ENCODE data around the gene DNASE1. TPM values are rescaled to one million over a fixed set of nuclear protein-coding genes. Genes with fewer than 3 reads are reported as not detected.

DNASE1 gene
- total RNA-seq, 1 donor from 2014 or later = 23.1 TPM

Other genes starting within 250 kb of the DNASE1 start
- gene ZNF597, start 211.2 kb upstream of the DNASE1 start, total RNA-seq = 2.3 TPM in 2 replicates
- 53.9 and 55.0 TPM in 2 replicates for gene NAA60, start 211.0 kb upstream of the DNASE1 start, total RNA-seq
- gene C16orf90, start 159.2 kb upstream of the DNASE1 start, total RNA-seq = not detected in 2 replicates
- 28.7 and 28.9 TPM in 2 replicates for gene CLUAP1, start 153.7 kb upstream of the DNASE1 start, total RNA-seq
- gene NLRC3, start 77.3 kb upstream of the DNASE1 start, total RNA-seq = not detected in 2 replicates
- gene SLX4, start 43.1 kb upstream of the DNASE1 start, total RNA-seq = 7.1 and 8.4 TPM in 2 replicates
- 76.3 and 81.9 TPM in 2 replicates for gene TRAP1, start 62.8 kb downstream of the DNASE1 start, total RNA-seq
- 107 and 109 TPM in 2 replicates for gene CREBBP, start 226.0 kb downstream of the DNASE1 start, total RNA-seq

Measured in osteocyte (in vitro differentiated cells).